Trophoblast cell (in vitro differentiated cells and primary cell): Measurements from ENCODE around the gene IGF1R.

Source experiments
- DNase-seq, 2 donors: peaks; one replicate each; pipeline ENCODE4 v3.0.0-alpha.2; 2016
- H2AFZ ChIP-seq: 2 replicates; pipeline ENCODE4 v1.6.1; 2013; ENCODE audit warnings: low read length, moderate library complexity, mild to moderate bottlenecking; ENCODE audit not compliant: insufficient read depth, poor library complexity
- H2AK5ac ChIP-seq: 2 replicates; pipeline ENCODE4 v1.6.1; 2013; ENCODE audit warnings: mild to moderate bottlenecking, low read length
- H2BK120ac ChIP-seq: 2 replicates; pipeline ENCODE4 v1.6.1; 2013; ENCODE audit warnings: low read length, mild to moderate bottlenecking, moderate library complexity; ENCODE audit not compliant: insufficient read depth, poor library complexity
- H2BK12ac ChIP-seq: 2 replicates; pipeline ENCODE4 v1.6.1; 2013; ENCODE audit warnings: mild to moderate bottlenecking, low read length, moderate library complexity
- H2BK5ac ChIP-seq: 2 replicates; pipeline ENCODE4 v1.6.1; 2013; ENCODE audit warnings: low read length, low read depth, moderate library complexity, mild to moderate bottlenecking; ENCODE audit not compliant: poor library complexity
- H3K14ac ChIP-seq: 2 replicates; pipeline ENCODE4 v1.6.1; 2013; ENCODE audit warnings: mild to moderate bottlenecking, low read length
- H3K18ac ChIP-seq: 2 replicates; pipeline ENCODE4 v1.6.1; 2013; ENCODE audit warnings: mild to moderate bottlenecking, low read length
- H3K23ac ChIP-seq: 2 replicates; pipeline ENCODE4 v1.6.1; 2013; ENCODE audit warnings: low read length
- H3K27ac ChIP-seq: 2 replicates; pipeline ENCODE4 v1.5.1; 2013; ENCODE audit warnings: low read depth, mild to moderate bottlenecking, inconsistent platforms, low read length, moderate library complexity
- H3K27me3 ChIP-seq: 2 replicates; pipeline ENCODE4 v1.6.1; 2013; ENCODE audit warnings: inconsistent platforms, mild to moderate bottlenecking, low read length, moderate library complexity; ENCODE audit not compliant: insufficient read depth
- H3K36me3 ChIP-seq, 2 experiments: 1 replicate in 1 of 2; 2 replicates in 1 of 2; pipeline ENCODE4 v1.6.1; 2013; ENCODE audit warnings: low read length in 2 of 2, mild to moderate bottlenecking in 2 of 2, moderate library complexity in 1 of 2; ENCODE audit not compliant: insufficient read depth in 2 of 2, control insufficient read depth in 1 of 2
- H3K4ac ChIP-seq: 2 replicates; pipeline ENCODE4 v1.6.1; 2013; ENCODE audit warnings: low read depth, mild to moderate bottlenecking, low read length, moderate library complexity
- H3K4me1 ChIP-seq, 2 experiments: 1 replicate in 1 of 2; 2 replicates in 1 of 2; pipeline ENCODE4 v1.6.1; 2013; ENCODE audit warnings: low read length in 2 of 2, mild to moderate bottlenecking in 2 of 2, moderate library complexity in 1 of 2; ENCODE audit not compliant: insufficient read depth in 2 of 2, control insufficient read depth in 1 of 2
- H3K4me2 ChIP-seq: 2 replicates; pipeline ENCODE4 v1.6.1; 2013; ENCODE audit warnings: inconsistent platforms, mild to moderate bottlenecking, low read length, moderate library complexity
- H3K4me3 ChIP-seq: 2 replicates; pipeline ENCODE4 v1.5.1; 2013; ENCODE audit warnings: mild to moderate bottlenecking, low read depth, low read length, inconsistent platforms
- H3K79me1 ChIP-seq: one replicate; pipeline ENCODE4 v1.6.1; 2013; ENCODE audit warnings: low read length
- H3K79me2 ChIP-seq: 2 replicates; pipeline ENCODE4 v1.6.1; 2013; ENCODE audit warnings: low read length, mild to moderate bottlenecking; ENCODE audit not compliant: control insufficient read depth, insufficient read depth, poor library complexity
- H3K9ac ChIP-seq: 2 replicates; pipeline ENCODE4 v1.6.1; 2013; ENCODE audit warnings: mild to moderate bottlenecking, low read length
- H3K9me3 ChIP-seq: 2 replicates; pipeline ENCODE4 v1.6.1; 2013; ENCODE audit warnings: low read depth, mild to moderate bottlenecking, control low read depth, inconsistent platforms, low read length; ENCODE audit not compliant: insufficient read depth
- H4K12ac ChIP-seq: 2 replicates; pipeline ENCODE4 v1.6.1; 2013; ENCODE audit warnings: low read depth, mild to moderate bottlenecking, low read length, moderate library complexity
- H4K8ac ChIP-seq: 2 replicates; pipeline ENCODE4 v1.6.1; 2013; ENCODE audit warnings: low read depth, mild to moderate bottlenecking, low read length, moderate library complexity
- H4K91ac ChIP-seq: one replicate; pipeline ENCODE4 v1.6.1; 2013; ENCODE audit warnings: low read depth, mild to moderate bottlenecking, low read length, moderate library complexity
- WGBS: extraction: QIAGEN DNeasy Blood & Tissue Kit; methylation state at CpG from one replicate; pipeline ENCODE4 v1.1.7; 2013; ENCODE audit warnings: missing lambda C conversion rate; ENCODE audit not compliant: insufficient read length, insufficient coverage; ENCODE audit errors: extremely low coverage; 5-methylcytosine and 5-hydroxymethylcytosine counted together

IGF1R gene

GRCh38 chr15:98996169-98996568 is 347.8 kb downstream of the IGF1R start:
- H3K4me3 ChIP-seq = no peak overlapping the region
- no peak overlapping the region for H3K4ac ChIP-seq
- H3K18ac ChIP-seq = no peak overlapping the region
- H2BK12ac ChIP-seq = no peak overlapping the region
- H2AK5ac ChIP-seq = no peak overlapping the region
- H4K8ac ChIP-seq = no peak overlapping the region
- no peak overlapping the region for H3K27ac ChIP-seq
- no peak overlapping the region for H2BK5ac ChIP-seq
- no peak overlapping the region for H4K12ac ChIP-seq
- no peaks in the 10 kb centered on the region for H3K36me3 ChIP-seq
- H2BK120ac ChIP-seq = no peak overlapping the region
- H3K23ac ChIP-seq = no peak overlapping the region
- no peak overlapping the region for H4K91ac ChIP-seq
- H3K4me2 ChIP-seq = no peak overlapping the region
- no peak overlapping the region for H3K9ac ChIP-seq
- no peaks in the 10 kb centered on the region for H3K4me1 ChIP-seq
- no peaks in the 10 kb centered on the region for H3K79me1 ChIP-seq
- H3K79me2 ChIP-seq = no peaks in the 10 kb centered on the region
- DNase-seq = no peak
- H3K27me3 ChIP-seq = no peaks in the 10 kb centered on the region
- H3K9me3 ChIP-seq = peaks cover 2% of the 10 kb centered on the region
- H2AFZ ChIP-seq = no peak overlapping the region
- H3K14ac ChIP-seq = no peak overlapping the region

DNA sequence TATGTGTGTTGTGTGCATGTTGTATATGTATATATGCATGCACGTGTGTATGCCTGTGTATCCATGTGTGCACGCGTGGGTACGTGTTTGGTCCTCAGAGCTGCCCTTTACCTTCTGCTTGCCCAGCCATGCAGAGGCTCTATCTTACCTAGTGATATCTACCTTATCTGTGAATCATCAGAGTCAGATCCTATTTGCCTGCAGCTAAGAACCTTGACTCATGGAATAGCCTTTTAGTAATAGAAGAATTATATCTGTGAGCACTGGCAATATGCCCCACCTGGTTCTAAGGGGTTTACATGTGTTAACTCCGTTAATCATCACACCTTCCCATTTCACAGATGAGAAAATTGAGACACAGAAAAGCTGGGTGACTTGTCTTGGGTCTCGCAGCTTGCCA is 348.3 kb downstream of the IGF1R start:
- H4K12ac ChIP-seq = no peak overlapping the region
- no peak overlapping the region for H2BK12ac ChIP-seq
- H2AK5ac ChIP-seq = no peak overlapping the region
- no peak overlapping the region for H3K4me3 ChIP-seq
- H2BK120ac ChIP-seq = no peak overlapping the region
- no peaks in the 10 kb centered on the region for H3K36me3 ChIP-seq
- H3K4me1 ChIP-seq = no peaks in the 10 kb centered on the region
- H4K91ac ChIP-seq = no peak overlapping the region
- no peaks in the 10 kb centered on the region for H3K27me3 ChIP-seq
- DNase-seq = peak in 1 of 2 donors; percentile 74
- no peak overlapping the region for H3K4me2 ChIP-seq
- H3K23ac ChIP-seq = peak overlapping the region; percentile 47
- WGBS = no CpG with 5 or more reads among the region's 6 CpGs
- H3K79me1 ChIP-seq = no peaks in the 10 kb centered on the region
- H3K9ac ChIP-seq = no peak overlapping the region
- no peak overlapping the region for H2BK5ac ChIP-seq
- no peak overlapping the region for H3K14ac ChIP-seq
- H3K79me2 ChIP-seq = no peaks in the 10 kb centered on the region
- peaks cover 2% of the 10 kb centered on the region for H3K9me3 ChIP-seq
- H3K27ac ChIP-seq = no peak overlapping the region
- H4K8ac ChIP-seq = no peak overlapping the region
- no peak overlapping the region for H3K4ac ChIP-seq
- H2AFZ ChIP-seq = no peak overlapping the region
- no peak overlapping the region for H3K18ac ChIP-seq

- no peak overlapping the region for H2BK12ac ChIP-seq
- H3K4me1 ChIP-seq = no peaks in the 10 kb centered on the region
- H4K91ac ChIP-seq = no peak overlapping the region
- no peak overlapping the region for H2BK5ac ChIP-seq
- H3K9ac ChIP-seq = no peak overlapping the region
- no peak overlapping the region for H4K12ac ChIP-seq
- no peak overlapping the region for H2AFZ ChIP-seq
- no peaks in the 10 kb centered on the region for H3K79me1 ChIP-seq
- H3K14ac ChIP-seq = no peak overlapping the region
- no peak overlapping the region for H4K8ac ChIP-seq
- no peak overlapping the region for H3K18ac ChIP-seq
- no peak overlapping the region for H2BK120ac ChIP-seq
- WGBS = no CpG with 5 or more reads among the region's 3 CpGs
- no peak overlapping the region for H3K23ac ChIP-seq
- H3K27ac ChIP-seq = no peak overlapping the region
- H3K4ac ChIP-seq = no peak overlapping the region
- H3K27me3 ChIP-seq = no peaks in the 10 kb centered on the region
- no peak overlapping the region for H3K4me2 ChIP-seq
- no peaks in the 10 kb centered on the region for H3K79me2 ChIP-seq
- no peak overlapping the region for H3K4me3 ChIP-seq
- H3K36me3 ChIP-seq = no peaks in the 10 kb centered on the region
- DNase-seq = no peak
- H3K9me3 ChIP-seq = peaks cover 2% of the 10 kb centered on the region
- no peak overlapping the region for H2AK5ac ChIP-seq
Observed at GRCh38 chr15:98997312-98997711, 349.0 kb downstream of the IGF1R start.

DNA sequence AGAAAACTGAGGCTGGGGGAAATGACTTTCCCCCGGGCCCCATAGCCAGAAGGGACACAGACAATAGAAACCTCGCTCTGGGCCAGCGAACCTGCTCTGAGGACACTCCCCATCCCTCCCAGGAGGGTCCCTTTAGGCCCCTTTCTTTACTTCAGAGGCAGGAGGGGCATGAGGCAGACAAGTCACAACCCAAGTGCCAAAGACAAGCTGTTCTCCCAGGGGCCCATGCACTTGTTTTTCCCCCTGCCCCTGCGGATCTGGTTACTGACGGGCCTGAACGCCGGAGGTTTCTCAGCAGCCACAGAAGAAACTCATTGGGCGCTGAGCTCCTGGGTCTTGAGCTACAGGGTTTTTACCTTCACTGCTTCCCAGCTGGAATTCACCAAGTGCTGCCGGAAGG is 349.4 kb downstream of the IGF1R start:
- no peak overlapping the region for H2BK120ac ChIP-seq
- H3K23ac ChIP-seq = no peak overlapping the region
- no peak overlapping the region for H3K4ac ChIP-seq
- H2BK5ac ChIP-seq = no peak overlapping the region
- H2AFZ ChIP-seq = no peak overlapping the region
- no peak overlapping the region for H4K8ac ChIP-seq
- H3K9me3 ChIP-seq = peaks cover 2% of the 10 kb centered on the region
- H3K79me2 ChIP-seq = no peaks in the 10 kb centered on the region
- H4K12ac ChIP-seq = no peak overlapping the region
- no peak overlapping the region for H3K18ac ChIP-seq
- H3K4me3 ChIP-seq = no peak overlapping the region
- H3K14ac ChIP-seq = no peak overlapping the region
- H2AK5ac ChIP-seq = no peak overlapping the region
- H3K27me3 ChIP-seq = no peaks in the 10 kb centered on the region
- no peaks in the 10 kb centered on the region for H3K36me3 ChIP-seq
- WGBS = no CpG with 5 or more reads among the region's 9 CpGs
- no peaks in the 10 kb centered on the region for H3K4me1 ChIP-seq
- H3K79me1 ChIP-seq = no peaks in the 10 kb centered on the region
- H3K27ac ChIP-seq = no peak overlapping the region
- H2BK12ac ChIP-seq = no peak overlapping the region
- no peak overlapping the region for H3K4me2 ChIP-seq
- DNase-seq = no peak
- no peak overlapping the region for H3K9ac ChIP-seq
- no peak overlapping the region for H4K91ac ChIP-seq
